HEK293 (cell line): Measurements from ENCODE around the gene TEAD1.
A peak's percentile ranks its signal among the peaks of the same experiment; 100 is the strongest.

Source experiments
- FEZF1 ChIP-seq: fragments of 450-650 bp; formaldehyde crosslinking; IDR thresholded peaks from 2 replicates; pipeline ENCODE4 v1.5.1; 2016; ENCODE audit warnings: missing biosample characterization, missing genetic modification characterization
- GLI2 ChIP-seq: fragments of 450-650 bp; formaldehyde crosslinking; IDR thresholded peaks from 2 replicates; pipeline ENCODE4; 2017; ENCODE audit warnings: missing biosample characterization, missing genetic modification characterization, low read depth, borderline replicate concordance
- IKZF3 ChIP-seq: fragments of 450-650 bp; IDR thresholded peaks from 2 replicates; pipeline ENCODE4 v1.5.0; 2018; ENCODE audit warnings: missing biosample characterization, mild to moderate bottlenecking, missing genetic modification characterization, moderate library complexity
- KLF10 ChIP-seq: fragments of 450-650 bp; IDR thresholded peaks from 2 replicates; pipeline ENCODE4 v1.5.1; 2018; ENCODE audit warnings: missing biosample characterization, mild to moderate bottlenecking, missing genetic modification characterization
- KLF9 ChIP-seq: fragments of 450-650 bp; formaldehyde crosslinking; IDR thresholded peaks from 2 replicates; pipeline ENCODE4 v1.5.1; 2016; ENCODE audit warnings: missing biosample characterization, missing genetic modification characterization, low read depth
- MZF1 ChIP-seq: fragments of 450-650 bp; formaldehyde crosslinking; IDR thresholded peaks from 2 replicates; pipeline ENCODE4 v1.5.1; 2017; ENCODE audit warnings: missing biosample characterization, missing genetic modification characterization, borderline replicate concordance
- OSR2 ChIP-seq: fragments of 450-650 bp; formaldehyde crosslinking; IDR thresholded peaks from 2 replicates; pipeline ENCODE4 v1.5.1; 2016; ENCODE audit warnings: missing biosample characterization, missing genetic modification characterization
- ZFP41 ChIP-seq: fragments of 450-650 bp; formaldehyde crosslinking; IDR thresholded peaks from 2 replicates; pipeline ENCODE4 v1.5.1; 2016; ENCODE audit warnings: missing biosample characterization, missing genetic modification characterization, borderline replicate concordance
- ZNF112 ChIP-seq: fragments of 450-650 bp; formaldehyde crosslinking; IDR thresholded peaks from 2 replicates; pipeline ENCODE4 v1.5.0; 2017; ENCODE audit warnings: missing biosample characterization, missing genetic modification characterization
- ZNF175 ChIP-seq: fragments of 450-650 bp; formaldehyde crosslinking; IDR thresholded peaks from 2 replicates; pipeline ENCODE4 v1.5.1; 2016; ENCODE audit warnings: missing biosample characterization, missing genetic modification characterization
- ZNF223 ChIP-seq: fragments of 450-650 bp; formaldehyde crosslinking; IDR thresholded peaks from 2 replicates; pipeline ENCODE4 v1.5.1; 2016; ENCODE audit warnings: missing biosample characterization, missing genetic modification characterization
- ZNF23 ChIP-seq: fragments of 450-650 bp; formaldehyde crosslinking; IDR thresholded peaks from 2 replicates; pipeline ENCODE4 v1.5.1; 2016; ENCODE audit warnings: missing biosample characterization, missing genetic modification characterization, borderline replicate concordance
- ZNF341 ChIP-seq: fragments of 450-650 bp; formaldehyde crosslinking; IDR thresholded peaks from 2 replicates; pipeline ENCODE4; 2016; ENCODE audit warnings: low read depth, missing biosample characterization, missing genetic modification characterization
- ZNF426 ChIP-seq: fragments of 450-650 bp; formaldehyde crosslinking; IDR thresholded peaks from 2 replicates; pipeline ENCODE4 v1.5.1; 2017; ENCODE audit warnings: missing biosample characterization, missing genetic modification characterization, mild to moderate bottlenecking, inconsistent platforms, moderate library complexity
- ZNF521 ChIP-seq: fragments of 450-650 bp; formaldehyde crosslinking; IDR thresholded peaks from 2 replicates; pipeline ENCODE4 v1.5.1; 2017; ENCODE audit warnings: missing biosample characterization, mild to moderate bottlenecking, missing genetic modification characterization
- ZNF585B ChIP-seq: fragments of 450-650 bp; formaldehyde crosslinking; IDR thresholded peaks from 2 replicates; pipeline ENCODE4 v1.5.1; 2016; ENCODE audit warnings: missing biosample characterization, missing genetic modification characterization
- ZNF777 ChIP-seq: fragments of 450-650 bp; formaldehyde crosslinking; IDR thresholded peaks from 2 replicates; pipeline ENCODE4 v1.5.1; 2017; ENCODE audit warnings: missing biosample characterization, missing genetic modification characterization, borderline replicate concordance
- ZNF792 ChIP-seq: fragments of 450-650 bp; formaldehyde crosslinking; IDR thresholded peaks from 2 replicates; pipeline ENCODE4 v1.5.1; 2016; ENCODE audit warnings: missing biosample characterization, missing genetic modification characterization
- ZNF837 ChIP-seq: fragments of 450-650 bp; formaldehyde crosslinking; IDR thresholded peaks from 2 replicates; pipeline ENCODE4 v1.5.1; 2016; ENCODE audit warnings: missing biosample characterization, missing genetic modification characterization
- TF ChIP-seq, protein P1 (sequence below): fragments of 450-650 bp; formaldehyde crosslinking; IDR thresholded peaks from 2 replicates; pipeline ENCODE4 v1.5.1; 2016; ENCODE audit warnings: missing biosample characterization, missing genetic modification characterization
- TF ChIP-seq, protein P2 (sequence below): fragments of 450-650 bp; formaldehyde crosslinking; IDR thresholded peaks from 2 replicates; pipeline ENCODE4 v1.5.1; 2016; ENCODE audit warnings: missing biosample characterization, missing genetic modification characterization, low read depth
- TF ChIP-seq, protein P3 (sequence below): fragments of 450-650 bp; formaldehyde crosslinking; IDR thresholded peaks from 2 replicates; pipeline ENCODE4 v1.5.1; 2016; ENCODE audit warnings: missing biosample characterization, missing genetic modification characterization
- TF ChIP-seq, protein P4 (sequence below): fragments of 450-650 bp; formaldehyde crosslinking; IDR thresholded peaks from 2 replicates; pipeline ENCODE4 v1.5.1; 2016; ENCODE audit warnings: missing biosample characterization, missing genetic modification characterization
- TF ChIP-seq, protein P5 (sequence below): fragments of 450-650 bp; formaldehyde crosslinking; conservative IDR thresholded peaks from 2 replicates; pipeline ENCODE4 v1.5.1; 2016; ENCODE audit warnings: low read depth, missing biosample characterization, missing genetic modification characterization
- TF ChIP-seq, protein P6 (sequence below): fragments of 450-650 bp; formaldehyde crosslinking; IDR thresholded peaks from 2 replicates; pipeline ENCODE4 v1.5.1; 2016; ENCODE audit warnings: missing biosample characterization, missing genetic modification characterization

The TEAD1 gene

DNA sequence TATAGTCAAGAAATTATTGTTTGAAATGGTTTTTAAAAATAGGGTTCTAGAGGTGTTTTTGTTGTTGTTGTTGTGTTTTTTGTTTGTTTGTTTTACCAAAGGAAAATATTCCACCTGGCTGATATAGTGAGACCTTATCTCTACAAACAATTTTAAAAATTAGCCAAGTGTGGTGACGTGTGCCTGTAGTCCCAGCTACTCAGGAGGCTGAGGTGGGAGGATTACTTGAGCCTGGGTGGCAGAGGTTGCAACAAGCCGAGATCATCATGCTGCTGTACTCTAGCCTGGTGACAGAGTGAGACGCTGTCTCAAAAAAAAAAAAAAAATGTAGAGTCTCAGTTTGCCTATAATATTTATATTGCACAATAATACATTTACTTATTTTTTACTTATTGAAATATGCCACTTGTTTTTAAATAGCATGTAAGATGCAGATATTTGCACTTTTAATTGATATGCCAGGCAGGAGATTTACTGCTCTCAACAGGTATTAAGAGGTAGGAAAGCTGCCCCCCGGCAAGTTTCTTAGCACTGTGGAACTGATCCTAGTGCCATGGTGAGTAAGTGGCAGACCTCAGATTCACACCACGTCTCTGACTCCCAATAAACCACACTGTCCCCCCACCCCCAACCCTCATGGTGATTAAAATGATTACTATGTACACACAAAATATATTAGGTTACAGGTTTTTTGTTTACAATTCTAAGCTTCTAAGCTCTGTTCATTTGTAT, 157.4 kb downstream of the TEAD1 start (continued):
- TF ChIP-seq, protein P1, sequence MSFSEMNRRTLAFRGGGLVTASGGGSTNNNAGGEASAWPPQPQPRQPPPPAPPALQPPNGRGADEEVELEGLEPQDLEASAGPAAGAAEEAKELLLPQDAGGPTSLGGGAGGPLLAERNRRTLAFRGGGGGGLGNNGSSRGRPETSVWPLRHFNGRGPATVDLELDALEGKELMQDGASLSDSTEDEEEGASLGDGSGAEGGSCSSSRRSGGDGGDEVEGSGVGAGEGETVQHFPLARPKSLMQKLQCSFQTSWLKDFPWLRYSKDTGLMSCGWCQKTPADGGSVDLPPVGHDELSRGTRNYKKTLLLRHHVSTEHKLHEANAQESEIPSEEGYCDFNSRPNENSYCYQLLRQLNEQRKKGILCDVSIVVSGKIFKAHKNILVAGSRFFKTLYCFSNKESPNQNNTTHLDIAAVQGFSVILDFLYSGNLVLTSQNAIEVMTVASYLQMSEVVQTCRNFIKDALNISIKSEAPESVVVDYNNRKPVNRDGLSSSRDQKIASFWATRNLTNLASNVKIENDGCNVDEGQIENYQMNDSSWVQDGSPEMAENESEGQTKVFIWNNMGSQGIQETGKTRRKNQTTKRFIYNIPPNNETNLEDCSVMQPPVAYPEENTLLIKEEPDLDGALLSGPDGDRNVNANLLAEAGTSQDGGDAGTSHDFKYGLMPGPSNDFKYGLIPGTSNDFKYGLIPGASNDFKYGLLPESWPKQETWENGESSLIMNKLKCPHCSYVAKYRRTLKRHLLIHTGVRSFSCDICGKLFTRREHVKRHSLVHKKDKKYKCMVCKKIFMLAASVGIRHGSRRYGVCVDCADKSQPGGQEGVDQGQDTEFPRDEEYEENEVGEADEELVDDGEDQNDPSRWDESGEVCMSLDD (tag by site-specific recombination), result no peak
- TF ChIP-seq ZNF223 (no peak), ZNF792 (tag by site-specific recombination) (no peak), ZNF777 (tag by site-specific recombination) (no peak), IKZF3 (tag by site-specific recombination) (no peak), ZNF112 (tag by site-specific recombination) (no peak), FEZF1 (peak; percentile 45; the same call in 1 of the 2 replicates), ZNF341 (tag by site-specific recombination) (no peak), ZNF175 (tag by site-specific recombination) (no peak), ZNF521 (tag by site-specific recombination) (no peak), ZNF837 (tag by site-specific recombination) (no peak), KLF9 (tag by site-specific recombination) (no peak), GLI2 (tag by site-specific recombination) (no peak), MZF1 (tag by site-specific recombination) (no peak), OSR2 (tag by site-specific recombination) (peak; percentile 22; the same call in 1 of the 2 replicates), ZNF426 (tag by site-specific recombination) (no peak), ZNF23 (tag by site-specific recombination) (no peak), KLF10 (tag by site-specific recombination) (0 out of 2 replicates have a peak, but pooled peaks have one; percentile 24), ZFP41 (no peak), ZNF585B (tag by site-specific recombination) (no peak)
- TF ChIP-seq, protein P2, sequence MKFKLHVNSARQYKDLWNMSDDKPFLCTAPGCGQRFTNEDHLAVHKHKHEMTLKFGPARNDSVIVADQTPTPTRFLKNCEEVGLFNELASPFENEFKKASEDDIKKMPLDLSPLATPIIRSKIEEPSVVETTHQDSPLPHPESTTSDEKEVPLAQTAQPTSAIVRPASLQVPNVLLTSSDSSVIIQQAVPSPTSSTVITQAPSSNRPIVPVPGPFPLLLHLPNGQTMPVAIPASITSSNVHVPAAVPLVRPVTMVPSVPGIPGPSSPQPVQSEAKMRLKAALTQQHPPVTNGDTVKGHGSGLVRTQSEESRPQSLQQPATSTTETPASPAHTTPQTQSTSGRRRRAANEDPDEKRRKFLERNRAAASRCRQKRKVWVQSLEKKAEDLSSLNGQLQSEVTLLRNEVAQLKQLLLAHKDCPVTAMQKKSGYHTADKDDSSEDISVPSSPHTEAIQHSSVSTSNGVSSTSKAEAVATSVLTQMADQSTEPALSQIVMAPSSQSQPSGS (tag by site-specific recombination), result no peak
- TF ChIP-seq, protein P3, sequence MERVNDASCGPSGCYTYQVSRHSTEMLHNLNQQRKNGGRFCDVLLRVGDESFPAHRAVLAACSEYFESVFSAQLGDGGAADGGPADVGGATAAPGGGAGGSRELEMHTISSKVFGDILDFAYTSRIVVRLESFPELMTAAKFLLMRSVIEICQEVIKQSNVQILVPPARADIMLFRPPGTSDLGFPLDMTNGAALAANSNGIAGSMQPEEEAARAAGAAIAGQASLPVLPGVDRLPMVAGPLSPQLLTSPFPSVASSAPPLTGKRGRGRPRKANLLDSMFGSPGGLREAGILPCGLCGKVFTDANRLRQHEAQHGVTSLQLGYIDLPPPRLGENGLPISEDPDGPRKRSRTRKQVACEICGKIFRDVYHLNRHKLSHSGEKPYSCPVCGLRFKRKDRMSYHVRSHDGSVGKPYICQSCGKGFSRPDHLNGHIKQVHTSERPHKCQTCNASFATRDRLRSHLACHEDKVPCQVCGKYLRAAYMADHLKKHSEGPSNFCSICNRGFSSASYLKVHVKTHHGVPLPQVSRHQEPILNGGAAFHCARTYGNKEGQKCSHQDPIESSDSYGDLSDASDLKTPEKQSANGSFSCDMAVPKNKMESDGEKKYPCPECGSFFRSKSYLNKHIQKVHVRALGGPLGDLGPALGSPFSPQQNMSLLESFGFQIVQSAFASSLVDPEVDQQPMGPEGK, result no peak
- TF ChIP-seq, protein P4, sequence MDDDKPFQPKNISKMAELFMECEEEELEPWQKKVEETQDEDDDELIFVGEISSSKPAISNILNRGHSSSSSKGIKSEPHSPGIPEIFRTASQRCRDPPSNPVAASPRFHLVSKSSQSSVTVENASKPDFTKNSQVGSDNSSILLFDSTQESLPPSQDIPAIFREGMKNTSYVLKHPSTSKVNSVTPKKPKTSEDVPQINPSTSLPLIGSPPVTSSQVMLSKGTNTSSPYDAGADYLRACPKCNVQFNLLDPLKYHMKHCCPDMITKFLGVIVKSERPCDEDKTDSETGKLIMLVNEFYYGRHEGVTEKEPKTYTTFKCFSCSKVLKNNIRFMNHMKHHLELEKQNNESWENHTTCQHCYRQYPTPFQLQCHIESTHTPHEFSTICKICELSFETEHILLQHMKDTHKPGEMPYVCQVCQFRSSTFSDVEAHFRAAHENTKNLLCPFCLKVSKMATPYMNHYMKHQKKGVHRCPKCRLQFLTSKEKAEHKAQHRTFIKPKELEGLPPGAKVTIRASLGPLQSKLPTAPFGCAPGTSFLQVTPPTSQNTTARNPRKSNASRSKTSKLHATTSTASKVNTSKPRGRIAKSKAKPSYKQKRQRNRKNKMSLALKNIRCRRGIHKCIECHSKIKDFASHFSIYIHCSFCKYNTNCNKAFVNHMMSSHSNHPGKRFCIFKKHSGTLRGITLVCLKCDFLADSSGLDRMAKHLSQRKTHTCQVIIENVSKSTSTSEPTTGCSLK (tag by site-specific recombination), result no peak
- TF ChIP-seq, protein P5, sequence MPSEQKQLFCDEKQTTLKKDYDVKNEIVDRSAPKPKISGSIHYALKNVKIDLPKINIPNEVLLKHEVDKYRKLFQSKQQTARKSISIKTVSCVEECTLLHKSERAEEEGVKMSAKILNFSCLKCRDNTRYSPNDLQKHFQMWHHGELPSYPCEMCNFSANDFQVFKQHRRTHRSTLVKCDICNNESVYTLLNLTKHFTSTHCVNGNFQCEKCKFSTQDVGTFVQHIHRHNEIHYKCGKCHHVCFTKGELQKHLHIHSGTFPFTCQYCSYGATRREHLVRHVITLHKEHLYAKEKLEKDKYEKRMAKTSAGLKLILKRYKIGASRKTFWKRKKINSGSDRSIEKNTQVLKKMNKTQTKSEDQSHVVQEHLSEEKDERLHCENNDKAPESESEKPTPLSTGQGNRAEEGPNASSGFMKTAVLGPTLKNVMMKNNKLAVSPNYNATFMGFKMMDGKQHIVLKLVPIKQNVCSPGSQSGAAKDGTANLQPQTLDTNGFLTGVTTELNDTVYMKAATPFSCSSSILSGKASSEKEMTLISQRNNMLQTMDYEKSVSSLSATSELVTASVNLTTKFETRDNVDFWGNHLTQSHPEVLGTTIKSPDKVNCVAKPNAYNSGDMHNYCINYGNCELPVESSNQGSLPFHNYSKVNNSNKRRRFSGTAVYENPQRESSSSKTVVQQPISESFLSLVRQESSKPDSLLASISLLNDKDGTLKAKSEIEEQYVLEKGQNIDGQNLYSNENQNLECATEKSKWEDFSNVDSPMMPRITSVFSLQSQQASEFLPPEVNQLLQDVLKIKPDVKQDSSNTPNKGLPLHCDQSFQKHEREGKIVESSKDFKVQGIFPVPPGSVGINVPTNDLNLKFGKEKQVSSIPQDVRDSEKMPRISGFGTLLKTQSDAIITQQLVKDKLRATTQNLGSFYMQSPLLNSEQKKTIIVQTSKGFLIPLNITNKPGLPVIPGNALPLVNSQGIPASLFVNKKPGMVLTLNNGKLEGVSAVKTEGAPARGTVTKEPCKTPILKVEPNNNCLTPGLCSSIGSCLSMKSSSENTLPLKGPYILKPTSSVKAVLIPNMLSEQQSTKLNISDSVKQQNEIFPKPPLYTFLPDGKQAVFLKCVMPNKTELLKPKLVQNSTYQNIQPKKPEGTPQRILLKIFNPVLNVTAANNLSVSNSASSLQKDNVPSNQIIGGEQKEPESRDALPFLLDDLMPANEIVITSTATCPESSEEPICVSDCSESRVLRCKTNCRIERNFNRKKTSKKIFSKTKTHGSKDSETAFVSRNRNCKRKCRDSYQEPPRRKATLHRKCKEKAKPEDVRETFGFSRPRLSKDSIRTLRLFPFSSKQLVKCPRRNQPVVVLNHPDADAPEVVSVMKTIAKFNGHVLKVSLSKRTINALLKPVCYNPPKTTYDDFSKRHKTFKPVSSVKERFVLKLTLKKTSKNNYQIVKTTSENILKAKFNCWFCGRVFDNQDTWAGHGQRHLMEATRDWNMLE (tag by site-specific recombination), result no peak
- TF ChIP-seq, protein P6, sequence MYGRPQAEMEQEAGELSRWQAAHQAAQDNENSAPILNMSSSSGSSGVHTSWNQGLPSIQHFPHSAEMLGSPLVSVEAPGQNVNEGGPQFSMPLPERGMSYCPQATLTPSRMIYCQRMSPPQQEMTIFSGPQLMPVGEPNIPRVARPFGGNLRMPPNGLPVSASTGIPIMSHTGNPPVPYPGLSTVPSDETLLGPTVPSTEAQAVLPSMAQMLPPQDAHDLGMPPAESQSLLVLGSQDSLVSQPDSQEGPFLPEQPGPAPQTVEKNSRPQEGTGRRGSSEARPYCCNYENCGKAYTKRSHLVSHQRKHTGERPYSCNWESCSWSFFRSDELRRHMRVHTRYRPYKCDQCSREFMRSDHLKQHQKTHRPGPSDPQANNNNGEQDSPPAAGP (tag by site-specific recombination), result no peak
